Measurements from ENCODE around the gene DPF1.

The DPF1 gene

DNA sequence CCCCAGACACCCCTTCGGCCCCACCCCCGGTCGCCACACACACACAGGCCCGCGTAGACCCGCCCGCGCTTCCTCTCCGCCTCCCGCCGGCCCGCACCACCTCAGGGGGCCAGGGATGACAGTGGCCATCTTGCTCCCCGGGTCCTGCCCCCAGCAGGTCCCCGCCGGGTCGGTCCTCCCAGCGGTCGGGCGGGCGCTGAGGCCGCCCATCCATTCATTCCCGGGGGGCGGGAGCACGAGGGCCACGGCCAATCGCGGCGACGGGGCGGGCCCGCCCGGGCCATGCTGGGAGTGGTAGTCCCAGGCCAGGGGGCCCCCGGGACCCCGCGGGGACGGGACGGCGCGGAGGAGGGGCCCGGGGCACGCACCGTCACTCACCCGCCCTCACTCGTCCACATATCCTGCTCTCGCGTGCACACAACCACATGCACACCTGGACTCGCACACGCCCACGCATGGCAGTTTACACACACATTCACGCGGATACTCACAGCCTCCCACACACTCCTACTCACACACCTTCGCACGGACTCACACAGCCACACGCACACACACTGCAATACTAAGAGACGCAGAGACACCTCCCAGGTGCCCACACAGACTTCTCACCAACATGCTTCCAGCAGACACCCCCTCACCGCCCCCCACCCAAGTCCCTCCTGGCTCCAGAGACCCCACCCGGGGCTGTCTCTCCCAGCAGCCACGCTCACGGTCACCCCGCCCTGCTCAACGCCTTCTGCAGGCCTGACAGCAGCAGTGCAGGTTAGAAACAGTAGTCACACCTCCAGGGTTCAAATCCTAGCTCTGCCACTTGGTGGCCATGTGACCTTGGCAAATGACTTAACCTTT, at the start of gene DPF1:
Gene DPF1, minus strand, starts transcription at position 209 of the 849 bp plus-strand sequence. Its CDS starts 80 bp downstream, at position 129.
- Histone ChIP-seq H3F3A (ENCODE audit: control insufficient read depth, insufficient read depth) (no peaks in the 10 kb centered on the region), H3K27me3 (ENCODE audit: control insufficient read depth, low read length) (peaks cover 12% of the 10 kb centered on the region), H4K20me1 (ENCODE audit: control insufficient read depth, insufficient read depth, low read depth, low read length) (no peaks in the 10 kb centered on the region), H3K79me2 (ENCODE audit: control insufficient read depth, low read length) (no peaks in the 10 kb centered on the region), H3K36me3 (ENCODE audit: control insufficient read depth, low read length) (no peaks in the 10 kb centered on the region), H3K4me3 (ENCODE audit: low read length) (peak within 1 kb of the TSS; percentile 85), H3K4me2 (ENCODE audit: low read length) (peak within 1 kb of the TSS; percentile 97), H3K9me2 (replicated peaks; ENCODE audit: control insufficient read depth, low read length) (no peaks in the 10 kb centered on the region), H3K9me3 (ENCODE audit: control insufficient read depth, insufficient read depth, low read length) (no peaks in the 10 kb centered on the region), H3K27ac (ENCODE audit: low read depth, low read length) (no peak within 1 kb of the TSS), H3K4me1 (ENCODE audit: control insufficient read depth, low read length) (peaks cover 23% of the 10 kb centered on the region)
- TF ChIP-seq EZH2phosphoT487 (IDR thresholded peaks at IDR 0.05; ENCODE audit: borderline replicate concordance, low read length) = no peak
- TF ChIP-seq, protein P1, sequence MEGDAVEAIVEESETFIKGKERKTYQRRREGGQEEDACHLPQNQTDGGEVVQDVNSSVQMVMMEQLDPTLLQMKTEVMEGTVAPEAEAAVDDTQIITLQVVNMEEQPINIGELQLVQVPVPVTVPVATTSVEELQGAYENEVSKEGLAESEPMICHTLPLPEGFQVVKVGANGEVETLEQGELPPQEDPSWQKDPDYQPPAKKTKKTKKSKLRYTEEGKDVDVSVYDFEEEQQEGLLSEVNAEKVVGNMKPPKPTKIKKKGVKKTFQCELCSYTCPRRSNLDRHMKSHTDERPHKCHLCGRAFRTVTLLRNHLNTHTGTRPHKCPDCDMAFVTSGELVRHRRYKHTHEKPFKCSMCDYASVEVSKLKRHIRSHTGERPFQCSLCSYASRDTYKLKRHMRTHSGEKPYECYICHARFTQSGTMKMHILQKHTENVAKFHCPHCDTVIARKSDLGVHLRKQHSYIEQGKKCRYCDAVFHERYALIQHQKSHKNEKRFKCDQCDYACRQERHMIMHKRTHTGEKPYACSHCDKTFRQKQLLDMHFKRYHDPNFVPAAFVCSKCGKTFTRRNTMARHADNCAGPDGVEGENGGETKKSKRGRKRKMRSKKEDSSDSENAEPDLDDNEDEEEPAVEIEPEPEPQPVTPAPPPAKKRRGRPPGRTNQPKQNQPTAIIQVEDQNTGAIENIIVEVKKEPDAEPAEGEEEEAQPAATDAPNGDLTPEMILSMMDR (IDR thresholded peaks at IDR 0.05; ENCODE audit: low read depth, low read length, poor library complexity, severe bottlenecking) = peak; percentile 62

DNA sequence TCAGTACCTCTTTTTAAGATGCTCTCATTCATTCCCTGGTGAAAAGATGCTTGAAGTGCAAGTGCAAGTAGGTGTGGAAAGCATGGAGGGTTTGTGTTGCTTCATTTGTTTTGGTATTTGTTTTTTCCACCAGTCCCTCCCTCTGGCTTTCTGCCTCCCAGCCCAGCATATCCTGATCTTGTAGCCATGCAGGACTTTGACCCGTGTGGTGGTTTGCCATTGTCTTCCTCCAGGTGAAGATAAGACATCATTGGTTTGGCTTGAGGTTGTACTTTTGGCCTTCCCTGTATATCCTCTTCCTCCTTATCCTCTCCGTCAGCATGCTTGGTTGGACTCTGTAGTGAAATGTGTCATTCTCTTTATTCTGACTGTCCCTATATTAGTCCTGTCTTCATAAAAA, 49.5 kb upstream of the DPF1 start:
- no peaks in the 10 kb centered on the region for H3K4me1 ChIP-seq (ENCODE audit: control insufficient read depth, low read length)
- no peaks in the 10 kb centered on the region for H4K20me1 ChIP-seq (ENCODE audit: control insufficient read depth, insufficient read depth, low read depth, low read length)
- no peaks in the 10 kb centered on the region for H3K9me2 ChIP-seq (replicated peaks; ENCODE audit: control insufficient read depth, low read length)
- H3K27me3 ChIP-seq (ENCODE audit: control insufficient read depth, low read length) = no peaks in the 10 kb centered on the region
- no peak overlapping the region for H3K27ac ChIP-seq (ENCODE audit: low read depth, low read length)
- no peaks in the 10 kb centered on the region for H3K9me3 ChIP-seq (ENCODE audit: control insufficient read depth, insufficient read depth, low read length)
- no peaks in the 10 kb centered on the region for H3F3A ChIP-seq (ENCODE audit: control insufficient read depth, insufficient read depth)
- no peaks in the 10 kb centered on the region for H3K36me3 ChIP-seq (ENCODE audit: control insufficient read depth, low read length)
- no peaks in the 10 kb centered on the region for H3K79me2 ChIP-seq (ENCODE audit: control insufficient read depth, low read length)
- TF ChIP-seq EZH2phosphoT487 (IDR thresholded peaks at IDR 0.05; ENCODE audit: borderline replicate concordance, low read length) = no peak
- TF ChIP-seq, protein P1 (IDR thresholded peaks at IDR 0.05; ENCODE audit: low read depth, low read length, poor library complexity, severe bottlenecking) = no peak
- no peak overlapping the region for H3K4me3 ChIP-seq (ENCODE audit: low read length)
- no peak overlapping the region for H3K4me2 ChIP-seq (ENCODE audit: low read length)

DNA sequence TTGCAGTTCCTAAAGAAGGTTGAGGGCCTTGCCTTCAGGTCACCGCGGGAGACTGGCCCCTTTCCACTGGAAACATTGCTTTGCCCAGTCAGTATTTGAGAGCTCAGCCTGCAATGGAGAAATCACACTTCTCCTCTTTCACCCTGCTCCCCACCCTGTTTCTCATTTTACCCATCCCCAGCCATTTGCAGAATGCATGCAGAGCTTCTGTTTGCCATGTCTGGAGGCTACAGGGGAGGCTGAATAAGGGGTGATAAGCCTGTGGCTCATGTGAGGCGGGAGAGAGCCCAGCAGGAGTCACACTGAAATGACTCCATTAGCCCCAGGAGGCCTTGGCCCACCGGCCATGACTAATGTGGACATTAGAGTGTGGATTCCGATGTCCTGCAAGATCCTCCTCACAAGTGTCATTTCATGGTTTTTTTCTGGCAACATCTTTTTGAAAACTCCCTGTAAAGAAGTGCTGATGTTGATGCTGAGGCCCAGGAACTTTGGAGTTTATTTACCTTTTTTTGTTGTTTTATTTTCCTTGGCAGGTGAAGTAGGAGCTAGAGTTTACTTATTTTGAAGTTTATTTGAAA, 46.7 kb upstream of the DPF1 start:
- Histone ChIP-seq H3K9me3 (ENCODE audit: control insufficient read depth, insufficient read depth, low read length) (no peaks in the 10 kb centered on the region), H3K4me1 (ENCODE audit: control insufficient read depth, low read length) (peaks cover 3% of the 10 kb centered on the region)

More for the DNA sequence above, 46.7 kb upstream of the DPF1 start:
- Histone ChIP-seq H3K4me2 (ENCODE audit: low read length) (no peak overlapping the region), H3K27ac (ENCODE audit: low read depth, low read length) (no peak overlapping the region), H3K9me2 (replicated peaks; ENCODE audit: control insufficient read depth, low read length) (no peaks in the 10 kb centered on the region), H3K27me3 (ENCODE audit: control insufficient read depth, low read length) (no peaks in the 10 kb centered on the region), H3K79me2 (ENCODE audit: control insufficient read depth, low read length) (no peaks in the 10 kb centered on the region), H3K4me3 (ENCODE audit: low read length) (no peak overlapping the region), H4K20me1 (ENCODE audit: control insufficient read depth, insufficient read depth, low read depth, low read length) (no peaks in the 10 kb centered on the region), H3F3A (ENCODE audit: control insufficient read depth, insufficient read depth) (no peaks in the 10 kb centered on the region), H3K36me3 (ENCODE audit: control insufficient read depth, low read length) (no peaks in the 10 kb centered on the region)
- no peak for TF ChIP-seq EZH2phosphoT487 (IDR thresholded peaks at IDR 0.05; ENCODE audit: borderline replicate concordance, low read length)
- TF ChIP-seq, protein P1 (IDR thresholded peaks at IDR 0.05; ENCODE audit: low read depth, low read length, poor library complexity, severe bottlenecking) = no peak

All from DOHH2 (cell line).